GM12891 (cell line): Measurements from ENCODE around the gene NOC4L.

Source experiments
- DNase-seq: peaks from one replicate; pipeline ENCODE4 v3.0.0; 2011; ENCODE audit warnings: low spot score; ENCODE audit not compliant: insufficient read length
- FAIRE-seq: peaks from 2 replicates; lab custom pipeline; 2011; peaks lifted over from hg19 to GRCh38; lab: Jason Lieb, UNC
- PAX5 ChIP-seq: IDR thresholded peaks from 2 replicates; pipeline ENCODE4 v1.6.1; 2011; ENCODE audit warnings: low read length, moderate library complexity, mild to moderate bottlenecking; ENCODE audit not compliant: insufficient read depth, severe bottlenecking
- POLR2A ChIP-seq: IDR thresholded peaks from 2 replicates; pipeline ENCODE4 v1.6.1; 2011; ENCODE audit warnings: low read depth, low read length, control low read depth
- POLR2AphosphoS5 ChIP-seq: IDR thresholded peaks from 2 replicates; pipeline ENCODE4 v1.6.1; 2011; ENCODE audit warnings: low read depth, low read length, control low read depth
- POU2F2 ChIP-seq: IDR thresholded peaks from 2 replicates; pipeline ENCODE4 v1.6.1; 2011; ENCODE audit warnings: low read depth, mild to moderate bottlenecking, control low read depth, low read length, moderate library complexity
- SPI1 ChIP-seq: IDR thresholded peaks from 2 replicates; pipeline ENCODE4 v1.6.1; 2011; ENCODE audit warnings: low read depth, low read length, control low read depth
- TAF1 ChIP-seq: IDR thresholded peaks from 2 replicates; pipeline ENCODE4 v1.6.1; 2011; ENCODE audit warnings: low read depth, low read length, control low read depth

Gene NOC4L

GRCh38 chr12:132118876-132119275 lies 25.4 kb upstream of the NOC4L start:
- TF ChIP-seq SPI1 (no peak), POLR2A (no peak), PAX5 (no peak), TAF1 (no peak), POLR2AphosphoS5 (no peak), POU2F2 (no peak)
- no peak for DNase-seq
- no peak for FAIRE-seq

- no peak for FAIRE-seq
- TF ChIP-seq PAX5 (no peak), POU2F2 (no peak)
- no peak for DNase-seq
Measured at GRCh38 chr12:132121283-132121682, 23.0 kb upstream of the NOC4L start.

GRCh38 chr12:132123970-132124765 lies 20.1 kb upstream of the NOC4L start:
- no peak for FAIRE-seq
- no peak for TF ChIP-seq POLR2A
- no peak for TF ChIP-seq POLR2AphosphoS5
- TF ChIP-seq PAX5, result no peak
- no peak for TF ChIP-seq POU2F2
- TF ChIP-seq SPI1, result no peak
- TF ChIP-seq TAF1, result no peak
- DNase-seq, result no peak

- no peak for TF ChIP-seq TAF1
- no peak for TF ChIP-seq POU2F2
- no peak for TF ChIP-seq POLR2A
- TF ChIP-seq PAX5, result no peak
- no peak for TF ChIP-seq POLR2AphosphoS5
- FAIRE-seq (no peak), DNase-seq (no peak)
Measured at GRCh38 chr12:132124766-132125425, 19.4 kb upstream of the NOC4L start.

GRCh38 chr12:132125736-132126135 lies 18.5 kb upstream of the NOC4L start:
- FAIRE-seq (no peak), DNase-seq (no peak)
- TF ChIP-seq SPI1 (no peak), TAF1 (no peak), POU2F2 (no peak), POLR2AphosphoS5 (no peak), PAX5 (no peak), POLR2A (no peak)

GRCh38 chr12:132127041-132127440 lies 17.2 kb upstream of the NOC4L start:
- DNase-seq (no peak), FAIRE-seq (no peak)
- TF ChIP-seq POU2F2, result no peak
- TF ChIP-seq POLR2A, result no peak
- no peak for TF ChIP-seq SPI1
- no peak for TF ChIP-seq TAF1
- no peak for TF ChIP-seq PAX5
- TF ChIP-seq POLR2AphosphoS5, result no peak

- TF ChIP-seq POLR2A, result no peak
- no peak for TF ChIP-seq TAF1
- no peak for TF ChIP-seq PAX5
- TF ChIP-seq SPI1, result no peak
- TF ChIP-seq POU2F2, result no peak
- no peak for TF ChIP-seq POLR2AphosphoS5
- no peak for FAIRE-seq
- DNase-seq, result no peak
Measured at GRCh38 chr12:132129007-132129406, 15.2 kb upstream of the NOC4L start.

- no peak for FAIRE-seq
Measured at GRCh38 chr12:132130690-132131089, 13.6 kb upstream of the NOC4L start.

GRCh38 chr12:132131229-132131628 lies 13.0 kb upstream of the NOC4L start:
- TF ChIP-seq TAF1, result no peak
- no peak for TF ChIP-seq SPI1
- TF ChIP-seq POLR2A, result no peak
- TF ChIP-seq POU2F2, result no peak
- no peak for DNase-seq
- no peak for FAIRE-seq

More at GRCh38 chr12:132130690-132131089, 13.6 kb upstream of the NOC4L start:
- TF ChIP-seq POLR2AphosphoS5 (no peak), POU2F2 (no peak), PAX5 (no peak)
- no peak for DNase-seq

GRCh38 chr12:132131952-132132351 lies 12.3 kb upstream of the NOC4L start:
- TF ChIP-seq SPI1 (no peak), POLR2A (no peak), POU2F2 (no peak), TAF1 (no peak), PAX5 (no peak), POLR2AphosphoS5 (no peak)
- no peak for DNase-seq
- FAIRE-seq, result no peak
